ENCODE data around the gene BCKDHA.
"Not testable (repeated sequence)": the region's sequence is repeated elsewhere in the genome, so short reads cannot be mapped to it uniquely, and the experiment has no call there.

Gene BCKDHA

GRCh38 chr19:41408256-41408655 lies 10.6 kb downstream of the BCKDHA start:
- Histone ChIP-seq H3K9me3 (ENCODE audit: control insufficient read depth, insufficient read depth, low read depth, low read length) (no peaks in the 10 kb centered on the region), H3K27ac (ENCODE audit: low read depth, low read length) (no peak overlapping the region), H3K4me3 (ENCODE audit: low read depth, low read length) (no peak overlapping the region), H3K9ac (ENCODE audit: low read length) (no peak overlapping the region), H3K4me1 (ENCODE audit: control insufficient read depth, insufficient read depth, low read length) (peaks cover 25% of the 10 kb centered on the region; the same call in 1 of the 2 replicates), H3K27me3 (ENCODE audit: control insufficient read depth, insufficient read depth, low read length) (no peaks in the 10 kb centered on the region), H3K36me3 (ENCODE audit: control insufficient read depth, insufficient read depth, low read length) (peaks cover 17% of the 10 kb centered on the region; the same call in 1 of the 2 replicates)

DNA sequence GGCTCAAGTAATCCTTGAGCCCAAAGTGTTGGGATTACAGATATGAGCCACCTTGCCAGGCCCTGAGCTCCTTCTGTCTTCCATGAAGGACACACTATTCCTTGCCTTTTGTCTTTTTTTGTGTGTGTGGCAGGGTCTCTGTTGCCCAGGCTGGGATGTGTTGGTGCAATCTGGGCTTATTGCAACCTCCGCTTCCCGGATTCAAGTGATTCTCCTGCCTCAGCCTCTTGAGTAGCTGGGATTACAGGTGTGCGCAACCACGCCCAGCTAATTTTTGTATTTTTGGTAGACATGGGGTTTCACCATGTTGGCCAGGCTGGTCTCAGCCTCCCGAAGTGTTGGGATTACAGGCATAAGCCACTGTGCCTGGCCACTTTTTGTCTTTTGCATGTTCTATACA lies 11.2 kb downstream of the BCKDHA start:
- not testable (repeated sequence) for H3K9ac ChIP-seq (ENCODE audit: low read length); H3K27me3 ChIP-seq (ENCODE audit: control insufficient read depth, insufficient read depth, low read length); H3K27ac ChIP-seq (ENCODE audit: low read depth, low read length); H3K4me3 ChIP-seq (ENCODE audit: low read depth, low read length); H3K9me3 ChIP-seq (ENCODE audit: control insufficient read depth, insufficient read depth, low read depth, low read length)
- Histone ChIP-seq H3K36me3 (ENCODE audit: control insufficient read depth, insufficient read depth, low read length) (peaks cover 19% of the 10 kb centered on the region), H3K4me1 (ENCODE audit: control insufficient read depth, insufficient read depth, low read length) (peaks cover 25% of the 10 kb centered on the region; the same call in 1 of the 2 replicates)

DNA sequence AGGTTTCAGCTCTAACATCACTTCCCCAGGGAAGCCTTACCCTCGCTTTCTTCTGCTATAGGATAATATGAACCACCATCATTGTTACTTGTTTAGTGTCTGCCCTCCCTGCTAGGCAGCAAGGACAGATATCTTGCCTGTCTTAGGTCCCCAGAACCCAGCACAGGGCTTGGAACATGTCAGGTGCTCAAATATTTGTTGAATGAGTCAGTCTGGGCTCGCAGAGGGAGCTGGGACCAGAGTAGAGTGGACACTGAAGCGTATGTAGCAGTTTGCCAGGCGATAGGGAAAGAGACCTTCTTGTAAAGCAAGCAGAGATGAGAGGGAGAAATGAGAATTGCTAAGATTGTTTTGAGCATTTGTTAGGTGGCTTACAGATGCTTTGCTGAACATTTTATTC lies 11.7 kb downstream of the BCKDHA start:
- no peaks in the 10 kb centered on the region for H3K9me3 ChIP-seq (ENCODE audit: control insufficient read depth, insufficient read depth, low read depth, low read length)
- H3K36me3 ChIP-seq (ENCODE audit: control insufficient read depth, insufficient read depth, low read length): peaks cover 24% of the 10 kb centered on the region
- H3K4me3 ChIP-seq (ENCODE audit: low read depth, low read length): no peak overlapping the region
- no peaks in the 10 kb centered on the region for H3K27me3 ChIP-seq (ENCODE audit: control insufficient read depth, insufficient read depth, low read length)
- peaks cover 25% of the 10 kb centered on the region; the same call in 1 of the 2 replicates for H3K4me1 ChIP-seq (ENCODE audit: control insufficient read depth, insufficient read depth, low read length)
- no peak overlapping the region for H3K27ac ChIP-seq (ENCODE audit: low read depth, low read length)
- no peak overlapping the region for H3K9ac ChIP-seq (ENCODE audit: low read length)

- Histone ChIP-seq H3K9ac (ENCODE audit: low read length) (no peak overlapping the region), H3K36me3 (ENCODE audit: control insufficient read depth, insufficient read depth, low read length) (peaks cover 35% of the 10 kb centered on the region), H3K4me3 (ENCODE audit: low read depth, low read length) (no peak overlapping the region), H3K9me3 (ENCODE audit: control insufficient read depth, insufficient read depth, low read depth, low read length) (no peaks in the 10 kb centered on the region), H3K4me1 (ENCODE audit: control insufficient read depth, insufficient read depth, low read length) (peaks cover 25% of the 10 kb centered on the region; the same call in 1 of the 2 replicates), H3K27me3 (ENCODE audit: control insufficient read depth, insufficient read depth, low read length) (no peaks in the 10 kb centered on the region), H3K27ac (ENCODE audit: low read depth, low read length) (no peak overlapping the region)
Measured at GRCh38 chr19:41410336-41411054, 12.9 kb downstream of the BCKDHA start.

GRCh38 chr19:41411100-41411967 lies 13.7 kb downstream of the BCKDHA start:
- Histone ChIP-seq H3K36me3 (ENCODE audit: control insufficient read depth, insufficient read depth, low read length) (peaks cover 39% of the 10 kb centered on the region), H3K9ac (ENCODE audit: low read length) (no peak overlapping the region), H3K4me1 (ENCODE audit: control insufficient read depth, insufficient read depth, low read length) (peaks cover 20% of the 10 kb centered on the region; the same call in 1 of the 2 replicates), H3K27me3 (ENCODE audit: control insufficient read depth, insufficient read depth, low read length) (no peaks in the 10 kb centered on the region), H3K4me3 (ENCODE audit: low read depth, low read length) (no peak overlapping the region), H3K9me3 (ENCODE audit: control insufficient read depth, insufficient read depth, low read depth, low read length) (no peaks in the 10 kb centered on the region), H3K27ac (ENCODE audit: low read depth, low read length) (no peak overlapping the region)

GRCh38 chr19:41411968-41412265 lies 14.3 kb downstream of the BCKDHA start:
- Histone ChIP-seq H3K4me1 (ENCODE audit: control insufficient read depth, insufficient read depth, low read length) (peaks cover 18% of the 10 kb centered on the region; the same call in 1 of the 2 replicates), H3K27me3 (ENCODE audit: control insufficient read depth, insufficient read depth, low read length) (no peaks in the 10 kb centered on the region), H3K9me3 (ENCODE audit: control insufficient read depth, insufficient read depth, low read depth, low read length) (no peaks in the 10 kb centered on the region), H3K9ac (ENCODE audit: low read length) (no peak overlapping the region), H3K4me3 (ENCODE audit: low read depth, low read length) (no peak overlapping the region), H3K36me3 (ENCODE audit: control insufficient read depth, insufficient read depth, low read length) (peaks cover 39% of the 10 kb centered on the region), H3K27ac (ENCODE audit: low read depth, low read length) (no peak overlapping the region)

- Histone ChIP-seq H3K27me3 (ENCODE audit: control insufficient read depth, insufficient read depth, low read length) (no peaks in the 10 kb centered on the region), H3K4me3 (ENCODE audit: low read depth, low read length) (no peak overlapping the region), H3K36me3 (ENCODE audit: control insufficient read depth, insufficient read depth, low read length) (peaks cover 44% of the 10 kb centered on the region), H3K4me1 (ENCODE audit: control insufficient read depth, insufficient read depth, low read length) (peaks cover 9% of the 10 kb centered on the region; the same call in 1 of the 2 replicates), H3K9me3 (ENCODE audit: control insufficient read depth, insufficient read depth, low read depth, low read length) (no peaks in the 10 kb centered on the region), H3K9ac (ENCODE audit: low read length) (no peak overlapping the region), H3K27ac (ENCODE audit: low read depth, low read length) (no peak overlapping the region)
Measured at GRCh38 chr19:41412953-41413352, 15.3 kb downstream of the BCKDHA start.

DNA sequence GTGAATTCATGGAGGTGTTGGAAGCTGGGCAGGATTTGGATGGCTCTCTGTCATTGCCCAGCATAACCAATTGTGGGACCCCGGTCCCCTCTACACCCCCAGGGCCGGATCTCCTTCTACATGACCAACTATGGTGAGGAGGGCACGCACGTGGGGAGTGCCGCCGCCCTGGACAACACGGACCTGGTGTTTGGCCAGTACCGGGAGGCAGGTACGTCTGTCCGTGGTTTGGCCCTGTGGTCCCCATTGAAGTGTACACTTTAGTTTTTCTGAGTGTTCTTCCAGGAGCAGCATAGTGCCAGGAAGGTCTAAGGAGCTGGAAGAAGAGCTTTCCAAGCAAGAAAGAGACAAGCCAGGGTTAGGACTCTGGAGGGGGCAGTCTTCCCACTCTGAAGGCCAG lies 16.3 kb downstream of the BCKDHA start:
- H3K4me3 ChIP-seq (ENCODE audit: low read depth, low read length): no peak overlapping the region
- no peak overlapping the region for H3K9ac ChIP-seq (ENCODE audit: low read length)
- H3K9me3 ChIP-seq (ENCODE audit: control insufficient read depth, insufficient read depth, low read depth, low read length): no peaks in the 10 kb centered on the region
- peaks cover 47% of the 10 kb centered on the region for H3K36me3 ChIP-seq (ENCODE audit: control insufficient read depth, insufficient read depth, low read length)
- H3K27ac ChIP-seq (ENCODE audit: low read depth, low read length): no peak overlapping the region
- no peaks in the 10 kb centered on the region for H3K27me3 ChIP-seq (ENCODE audit: control insufficient read depth, insufficient read depth, low read length)
- H3K4me1 ChIP-seq (ENCODE audit: control insufficient read depth, insufficient read depth, low read length): peaks cover 4% of the 10 kb centered on the region; the same call in 1 of the 2 replicates

DNA sequence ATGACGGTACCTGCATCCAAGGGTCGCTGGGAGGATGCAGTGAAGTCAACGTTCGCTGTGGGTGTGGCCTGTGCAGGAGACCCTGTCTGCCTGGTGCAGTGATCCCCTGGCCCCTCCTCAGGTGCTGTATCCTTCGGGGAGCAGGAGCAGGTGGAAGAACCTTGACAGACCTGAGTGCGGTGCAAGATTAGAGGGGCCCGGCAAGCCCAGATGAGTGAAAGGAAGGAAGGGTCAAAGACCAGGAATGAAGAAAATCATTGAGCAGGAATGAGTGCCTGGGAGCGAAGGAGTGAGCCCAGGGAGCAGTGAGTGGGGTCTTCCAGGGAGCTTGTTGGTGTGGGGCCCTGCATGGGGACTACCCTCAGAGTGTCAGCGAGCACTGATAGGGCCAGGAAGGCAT lies 16.8 kb downstream of the BCKDHA start:
- Histone ChIP-seq H3K9me3 (ENCODE audit: control insufficient read depth, insufficient read depth, low read depth, low read length) (no peaks in the 10 kb centered on the region), H3K4me1 (ENCODE audit: control insufficient read depth, insufficient read depth, low read length) (no peaks in the 10 kb centered on the region; the same call in 1 of the 2 replicates), H3K27me3 (ENCODE audit: control insufficient read depth, insufficient read depth, low read length) (no peaks in the 10 kb centered on the region), H3K4me3 (ENCODE audit: low read depth, low read length) (no peak overlapping the region), H3K9ac (ENCODE audit: low read length) (no peak overlapping the region), H3K27ac (ENCODE audit: low read depth, low read length) (no peak overlapping the region), H3K36me3 (ENCODE audit: control insufficient read depth, insufficient read depth, low read length) (peaks cover 52% of the 10 kb centered on the region)

DNA sequence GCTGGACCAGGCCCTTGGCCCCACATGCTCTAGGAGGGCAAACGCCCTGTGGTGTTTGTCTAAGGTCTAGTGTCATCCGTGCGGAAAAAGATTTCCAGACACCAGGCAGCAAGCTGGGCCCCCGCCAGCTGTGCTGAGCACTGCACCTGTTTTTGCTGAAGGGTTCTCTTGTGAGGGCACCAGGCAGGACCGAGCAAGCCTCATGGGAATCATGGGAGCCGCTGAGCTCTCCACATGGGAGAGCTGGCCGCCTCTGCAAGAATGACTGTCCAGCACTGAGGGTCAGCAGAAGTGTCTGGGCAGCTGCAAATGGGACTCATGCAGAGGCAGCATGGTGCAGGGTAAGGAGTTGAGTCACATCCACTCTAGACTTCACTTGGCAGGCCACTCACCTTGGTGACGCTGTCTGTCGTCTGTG lies 17.5 kb downstream of the BCKDHA start:
- H3K36me3 ChIP-seq (ENCODE audit: control insufficient read depth, insufficient read depth, low read length): peaks cover 56% of the 10 kb centered on the region
- H3K4me1 ChIP-seq (ENCODE audit: control insufficient read depth, insufficient read depth, low read length): no peaks in the 10 kb centered on the region
- no peaks in the 10 kb centered on the region for H3K9me3 ChIP-seq (ENCODE audit: control insufficient read depth, insufficient read depth, low read depth, low read length)
- H3K9ac ChIP-seq (ENCODE audit: low read length): no peak overlapping the region
- H3K27me3 ChIP-seq (ENCODE audit: control insufficient read depth, insufficient read depth, low read length): no peaks in the 10 kb centered on the region
- no peak overlapping the region for H3K27ac ChIP-seq (ENCODE audit: low read depth, low read length)
- no peak overlapping the region for H3K4me3 ChIP-seq (ENCODE audit: low read depth, low read length)

DNA sequence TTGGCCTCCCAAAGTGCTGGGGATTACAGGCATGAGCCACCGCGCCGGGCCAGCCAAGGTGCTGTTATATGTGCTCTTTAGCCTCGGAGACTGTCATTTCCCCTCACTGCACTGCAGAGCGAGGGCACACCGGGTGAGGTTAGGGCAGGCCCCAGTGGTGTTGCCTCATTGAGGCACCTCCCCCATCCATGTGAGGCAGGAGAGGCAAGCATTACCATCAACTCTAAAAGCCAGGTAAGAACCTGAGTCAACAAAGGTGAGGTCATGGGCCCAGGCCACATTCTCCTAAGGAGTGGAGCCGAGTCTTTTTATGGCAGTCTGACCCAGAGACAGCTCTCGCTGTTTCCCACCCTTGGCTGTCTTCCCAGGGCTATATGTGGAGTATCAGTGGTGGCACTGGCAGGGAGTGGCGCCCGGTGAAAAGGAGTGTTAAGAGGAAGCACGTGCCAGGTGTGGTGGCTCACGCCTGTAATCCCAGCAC lies 18.6 kb downstream of the BCKDHA start:
- Histone ChIP-seq H3K9me3 (ENCODE audit: control insufficient read depth, insufficient read depth, low read depth, low read length) (no peaks in the 10 kb centered on the region), H3K36me3 (ENCODE audit: control insufficient read depth, insufficient read depth, low read length) (peaks cover 50% of the 10 kb centered on the region), H3K27ac (ENCODE audit: low read depth, low read length) (no peak overlapping the region), H3K4me3 (ENCODE audit: low read depth, low read length) (no peak overlapping the region), H3K4me1 (ENCODE audit: control insufficient read depth, insufficient read depth, low read length) (no peaks in the 10 kb centered on the region; the same call in 1 of the 2 replicates), H3K27me3 (ENCODE audit: control insufficient read depth, insufficient read depth, low read length) (no peaks in the 10 kb centered on the region), H3K9ac (ENCODE audit: low read length) (no peak overlapping the region)
